Astrocyte of the hippocampus (primary cell): ENCODE measurements around the gene LRRC32.
A peak's percentile ranks its signal among the peaks of the same experiment; 100 is the strongest.

ENCODE experiments used
- DNase-seq: peaks from one replicate; pipeline ENCODE4 v3.0.0; 2011; ENCODE audit warnings: low read depth, low spot score

LRRC32 gene

DNA sequence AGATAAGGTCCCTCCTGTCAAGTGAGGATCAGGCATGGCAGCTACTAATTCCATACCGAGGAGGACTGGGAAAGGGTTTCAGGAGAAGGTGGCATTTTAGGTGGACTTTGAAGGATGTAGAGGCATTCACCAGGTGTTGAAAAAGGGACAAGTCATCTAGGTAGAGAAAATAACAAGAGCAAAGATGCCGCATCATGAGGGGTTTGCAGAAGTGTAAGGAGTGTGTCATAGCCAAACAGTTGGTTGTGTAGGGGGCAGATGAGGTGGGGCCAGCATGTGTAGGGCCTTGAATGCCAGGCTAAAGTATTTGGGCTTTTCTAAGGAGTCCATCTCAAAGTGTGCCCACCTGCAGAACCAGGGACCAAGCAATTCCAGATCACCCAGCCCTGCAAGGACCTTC, 11.6 kb upstream of the LRRC32 start:
- DNase-seq: no peak

DNA sequence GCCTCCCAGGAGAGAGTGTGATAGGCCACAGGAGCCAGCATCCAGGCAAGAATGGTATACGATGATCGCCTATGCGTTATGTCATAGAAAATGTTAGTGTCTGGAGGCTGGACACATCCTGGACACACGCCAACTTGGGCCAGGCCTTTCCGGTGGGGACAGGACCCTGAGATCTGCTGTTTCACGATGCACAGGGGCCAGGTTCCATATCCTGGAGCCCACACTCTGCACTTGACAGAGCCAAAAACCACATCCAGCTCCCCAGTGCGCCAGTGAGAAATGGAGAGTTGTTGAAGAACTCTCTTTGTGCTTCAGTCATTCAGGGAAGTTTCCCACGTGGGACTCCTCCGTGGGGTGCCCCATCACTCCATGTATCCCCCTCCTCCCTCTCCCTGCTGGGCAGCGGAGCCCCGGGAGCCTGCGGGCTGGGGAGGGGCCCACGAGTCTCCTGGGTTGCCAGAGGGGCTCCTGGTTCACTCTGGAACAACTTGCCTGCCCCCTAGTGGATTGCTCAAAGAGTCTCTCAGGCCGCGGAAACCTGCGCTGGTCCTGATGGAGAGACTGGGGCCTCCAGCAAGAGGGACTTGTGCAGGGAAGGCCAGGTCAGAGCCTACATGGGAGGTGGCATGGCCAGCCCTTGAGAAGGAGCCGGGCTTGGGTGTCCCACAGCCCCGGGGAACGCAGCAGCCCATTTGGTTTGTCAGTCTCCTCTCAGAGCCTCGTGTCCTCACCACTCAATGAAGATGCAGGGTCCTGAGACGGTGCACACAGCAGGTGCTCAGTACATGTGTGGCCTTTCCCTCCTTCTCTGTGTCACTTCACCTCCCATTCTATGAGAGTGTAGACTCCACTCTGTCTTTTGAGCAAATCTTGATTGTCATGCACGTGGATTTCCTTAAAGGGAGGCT, 10.2 kb upstream of the LRRC32 start:
- peak; percentile 82 for DNase-seq

DNA sequence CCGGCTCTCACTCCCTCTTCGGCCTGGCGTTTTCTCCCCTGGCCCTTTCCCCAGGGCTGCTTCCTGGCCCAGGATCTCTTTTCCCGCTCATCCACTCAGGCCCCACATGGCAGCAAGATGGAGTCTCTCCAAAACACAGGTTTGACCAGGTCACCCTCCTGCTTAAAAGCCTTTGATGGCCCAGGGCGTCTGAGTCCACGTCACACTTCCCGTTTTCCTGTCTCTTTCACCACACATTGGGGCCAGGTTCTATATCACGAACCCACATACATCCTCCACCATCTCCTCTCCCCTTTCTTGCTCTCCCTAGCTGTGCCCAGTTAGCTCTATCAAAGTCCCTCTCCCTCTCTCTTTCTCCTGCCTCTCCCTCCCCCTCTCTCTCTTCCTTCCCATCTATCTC, 7.8 kb upstream of the LRRC32 start:
- no peak for DNase-seq

DNA sequence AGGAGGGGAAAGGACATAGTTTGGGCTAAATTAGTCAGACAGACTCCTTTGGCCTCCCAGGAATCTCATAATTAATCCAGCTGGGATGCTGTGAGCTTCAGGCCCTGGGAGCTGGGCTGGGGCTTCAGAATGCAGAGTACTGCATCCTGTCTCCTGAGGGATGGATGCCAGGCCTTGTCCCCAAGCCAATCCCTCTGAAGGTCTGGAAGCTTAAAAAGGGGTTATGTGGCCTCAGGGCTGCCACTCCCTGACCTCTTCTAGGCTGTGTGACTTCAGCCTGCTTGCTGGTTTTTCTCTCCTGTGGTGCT, 6.9 kb upstream of the LRRC32 start:
- DNase-seq: no peak

DNA sequence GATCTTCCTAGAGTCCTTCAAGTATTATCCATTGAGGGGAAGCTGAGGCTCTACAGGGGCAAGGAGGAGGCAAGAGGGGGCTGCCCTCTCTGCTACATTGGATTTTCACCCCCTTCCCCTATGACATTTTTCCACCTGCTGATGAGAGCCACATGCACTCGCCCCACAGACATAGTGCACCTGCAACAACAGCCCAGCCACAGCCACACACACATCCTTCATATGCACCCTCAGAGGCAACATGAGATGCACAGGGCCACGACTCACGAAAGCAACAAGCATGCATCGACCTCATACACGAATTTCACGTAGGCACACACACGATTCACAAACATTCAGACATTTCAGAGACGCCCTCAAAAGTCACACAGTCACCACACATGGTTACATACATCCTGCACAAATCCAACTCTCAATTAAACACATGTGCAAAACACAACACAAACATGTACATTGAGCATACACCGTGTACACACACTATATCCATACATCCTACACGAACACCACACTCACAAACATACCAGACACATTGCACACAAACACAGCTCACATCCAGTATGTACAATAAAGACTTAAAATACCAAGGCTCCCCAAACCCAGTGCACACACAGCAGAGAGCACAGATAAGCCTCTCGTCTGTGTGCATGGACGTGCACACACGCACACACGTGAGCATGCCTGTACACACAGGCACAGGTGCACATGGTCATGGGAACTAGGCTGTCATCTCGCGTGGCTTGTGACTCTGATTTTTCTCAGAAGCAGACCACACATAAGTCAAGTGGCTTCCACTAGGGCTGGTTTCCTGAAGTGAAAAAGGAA, 6.3 kb upstream of the LRRC32 start:
- no peak for DNase-seq

DNA sequence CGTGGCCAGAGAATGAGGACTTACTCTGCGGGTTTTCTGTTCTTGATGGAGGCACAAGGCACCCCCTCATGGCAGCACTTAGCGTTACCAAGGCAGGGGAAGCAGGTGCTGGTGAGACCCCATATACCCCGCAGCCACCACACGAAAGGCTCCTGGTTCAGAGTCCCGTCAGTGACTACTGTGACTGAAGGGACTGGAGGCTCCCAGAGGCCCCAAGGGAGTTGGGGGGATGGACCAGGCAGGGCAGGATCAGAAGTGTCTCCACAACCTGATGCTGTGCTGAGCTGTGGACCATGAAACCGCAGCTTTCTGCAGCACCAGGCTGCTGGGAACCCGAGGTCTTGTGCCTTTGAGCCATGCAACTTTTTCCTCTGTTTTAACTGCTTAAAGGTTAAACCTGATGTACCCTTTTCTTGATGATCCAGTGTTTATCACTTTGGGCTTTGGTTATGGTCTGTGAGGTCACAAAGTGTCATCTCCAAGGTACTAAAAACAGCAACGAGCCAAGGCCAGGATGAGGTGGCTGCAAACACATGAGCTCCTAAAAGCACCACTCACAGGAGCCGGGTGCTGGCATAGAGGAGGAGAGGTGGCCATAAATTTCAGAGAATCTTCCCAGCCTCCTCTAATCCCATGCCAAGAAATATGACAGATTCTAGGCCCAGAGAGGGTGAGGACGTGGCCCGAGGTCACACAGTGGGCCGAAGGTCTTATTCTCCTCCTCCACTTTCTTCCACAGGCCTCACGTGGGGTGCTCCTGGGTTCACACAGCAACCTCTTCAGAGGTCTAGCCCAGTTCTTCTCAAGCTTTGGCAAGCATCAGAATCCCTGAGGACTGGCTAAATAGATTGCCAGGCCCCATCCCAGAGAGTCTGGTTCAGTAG, 4.2 kb upstream of the LRRC32 start:
- DNase-seq: no peak

DNA sequence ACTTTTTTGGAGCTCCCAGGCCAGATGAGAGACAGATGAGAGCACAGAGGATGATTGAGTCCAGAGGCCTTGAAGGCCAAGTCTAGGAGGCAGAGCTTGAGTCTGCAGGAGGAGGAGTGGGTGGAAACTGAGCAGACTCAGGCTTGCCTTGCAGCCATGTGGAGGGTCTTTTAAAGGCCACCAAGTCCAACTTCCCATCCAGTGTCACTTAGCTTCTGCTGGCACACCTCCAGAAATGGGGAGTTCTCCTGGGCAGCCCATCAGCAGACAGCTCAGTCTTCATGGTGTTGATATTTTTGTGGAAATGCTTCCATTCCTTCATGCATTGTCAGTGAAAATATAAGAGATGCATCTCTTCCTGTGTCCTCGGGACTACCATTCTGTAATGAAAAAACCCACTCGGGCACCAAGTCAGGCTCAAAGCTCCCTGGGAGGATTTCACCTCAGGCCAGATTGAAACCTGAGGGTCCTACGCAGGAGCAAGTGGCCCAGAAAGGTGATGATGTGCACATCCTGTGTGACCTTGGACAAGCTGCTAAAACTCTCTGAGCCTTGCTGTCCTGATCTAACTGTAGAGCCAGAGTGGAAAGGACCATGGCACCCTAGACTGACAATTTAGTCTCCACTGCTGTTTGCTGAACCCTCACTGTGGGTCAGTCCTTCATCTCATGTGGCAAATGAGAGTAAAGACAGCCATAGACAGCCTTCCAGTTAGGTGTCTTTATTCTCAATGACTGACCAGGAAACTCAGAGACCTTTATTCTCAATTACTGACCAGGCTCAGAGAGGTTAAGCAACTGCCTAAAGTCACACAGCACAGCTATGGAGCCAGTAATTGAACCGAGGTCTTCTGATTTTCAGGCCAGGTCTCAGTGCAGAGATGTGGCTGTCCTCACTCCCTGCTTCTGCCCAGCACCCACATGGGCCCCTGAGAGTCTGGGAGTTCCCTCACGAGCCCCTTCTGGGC, 2.9 kb upstream of the LRRC32 start:
- no peak for DNase-seq

DNA sequence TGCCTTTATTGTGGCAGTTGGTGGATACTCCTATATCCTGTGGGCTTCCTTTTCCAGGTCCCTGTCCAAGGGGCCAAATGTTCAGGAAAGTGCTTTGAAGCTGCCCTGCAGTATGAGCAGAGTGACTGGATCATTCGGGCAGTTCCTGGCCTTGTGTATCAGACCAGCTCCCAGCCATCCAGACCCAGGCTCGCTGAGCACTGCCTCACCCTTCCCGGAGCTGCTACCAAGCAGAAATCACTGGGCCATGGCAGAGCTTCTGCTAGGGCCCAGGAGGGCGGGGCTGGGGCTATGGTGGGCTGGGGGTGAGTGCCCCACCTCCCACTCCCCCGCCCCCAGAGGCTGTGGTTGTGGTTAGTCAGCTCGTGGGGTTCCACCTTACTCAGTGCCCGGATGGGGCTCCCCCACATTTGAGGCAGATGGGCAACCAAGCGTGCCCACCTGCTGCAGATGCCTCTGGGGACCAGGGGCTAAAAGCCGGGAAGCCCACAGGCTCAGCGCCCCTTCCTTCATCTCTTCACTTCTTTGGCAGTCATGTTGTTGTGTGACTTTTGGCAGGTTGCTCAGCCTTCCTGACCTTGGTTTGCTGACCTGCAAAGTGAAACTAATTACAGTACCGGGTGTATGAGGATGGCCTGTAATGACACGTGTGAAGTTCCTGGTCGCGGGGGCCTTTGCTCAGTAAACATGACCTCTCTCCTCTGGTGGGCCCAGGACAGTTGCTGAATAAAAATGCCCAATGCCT, 2.1 kb upstream of the LRRC32 start:
- DNase-seq: no peak

DNA sequence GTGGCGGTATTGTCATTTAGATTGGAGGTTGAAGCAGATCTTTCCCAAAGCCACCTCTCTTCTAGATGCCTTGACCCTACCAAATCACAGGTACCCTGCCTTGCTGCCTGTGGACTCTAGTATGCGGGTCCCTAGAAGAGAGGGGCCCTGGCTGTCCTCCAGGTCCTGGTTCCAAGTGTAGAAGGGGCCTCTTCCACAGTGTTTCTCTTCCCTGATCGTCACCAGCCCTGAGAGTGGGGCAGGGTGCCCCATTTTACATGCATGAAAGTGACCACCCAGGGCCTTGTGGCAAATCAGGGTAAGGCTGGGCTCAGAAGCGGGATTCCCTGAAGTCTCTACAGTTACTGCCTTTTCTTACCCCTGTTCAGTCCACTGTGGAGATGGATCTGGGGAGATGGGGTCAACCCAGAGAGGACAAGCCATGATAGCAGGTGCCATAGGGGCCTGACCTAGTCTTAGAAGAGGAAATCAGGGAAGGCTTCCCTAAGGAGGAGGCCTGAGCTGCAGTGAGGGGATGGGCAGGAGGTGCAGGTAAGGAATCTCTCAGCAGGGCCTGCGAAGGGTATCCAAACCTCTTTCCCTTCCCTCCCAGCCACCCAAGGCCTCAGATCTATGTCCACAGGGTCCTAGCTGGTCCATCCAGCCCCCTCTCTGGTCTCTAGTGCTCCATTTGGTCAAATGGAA, 1.2 kb upstream of the LRRC32 start:
- no peak for DNase-seq

DNA sequence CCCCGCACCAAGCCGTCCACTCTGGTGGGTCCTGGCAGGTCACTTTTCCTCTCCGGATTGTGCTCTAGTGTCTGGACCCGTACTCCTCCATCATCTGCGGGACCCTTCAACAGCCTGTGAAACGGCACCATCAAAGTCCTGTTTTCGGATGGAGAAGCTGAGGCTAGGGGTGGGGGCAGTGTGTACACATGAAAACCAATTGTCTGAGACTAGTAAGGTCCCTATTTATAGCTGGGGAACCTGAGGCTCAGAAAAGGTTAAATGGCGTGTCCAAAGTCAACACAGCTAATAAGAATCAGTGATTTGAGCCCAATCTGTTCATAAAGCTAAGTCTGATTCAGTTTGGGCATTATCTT, 668 bp upstream of the LRRC32 start:
- no peak for DNase-seq

DNA sequence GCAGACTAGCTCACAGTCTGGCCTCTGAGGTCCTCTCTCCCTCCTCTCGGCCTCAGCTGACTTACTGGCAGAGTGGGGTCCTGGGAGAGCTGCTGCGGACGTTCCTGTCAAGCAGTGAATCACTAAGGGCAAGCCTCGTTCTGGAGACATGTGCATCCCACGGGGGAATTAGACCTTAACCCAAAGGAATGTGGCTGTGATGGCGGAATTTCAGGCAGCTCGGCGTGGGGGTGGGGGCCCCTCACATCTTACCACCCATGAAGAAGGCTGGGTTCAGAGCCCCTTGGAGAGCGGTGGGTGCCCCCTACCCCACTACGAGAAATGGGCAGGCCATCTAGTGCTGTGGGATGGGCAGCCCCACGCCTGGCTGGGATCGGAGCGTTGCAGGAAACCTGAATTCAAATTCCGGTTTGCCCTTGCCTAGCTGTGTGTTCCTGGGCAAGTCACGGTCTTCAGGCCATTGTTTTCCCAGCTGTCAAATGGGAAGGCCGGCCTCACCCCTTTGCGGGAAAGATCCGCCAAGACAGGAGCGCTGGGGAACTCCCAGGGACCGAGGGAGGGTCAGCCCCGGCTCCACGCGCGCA, 554 bp downstream of the LRRC32 start:
- DNase-seq: peak; percentile 84

DNA sequence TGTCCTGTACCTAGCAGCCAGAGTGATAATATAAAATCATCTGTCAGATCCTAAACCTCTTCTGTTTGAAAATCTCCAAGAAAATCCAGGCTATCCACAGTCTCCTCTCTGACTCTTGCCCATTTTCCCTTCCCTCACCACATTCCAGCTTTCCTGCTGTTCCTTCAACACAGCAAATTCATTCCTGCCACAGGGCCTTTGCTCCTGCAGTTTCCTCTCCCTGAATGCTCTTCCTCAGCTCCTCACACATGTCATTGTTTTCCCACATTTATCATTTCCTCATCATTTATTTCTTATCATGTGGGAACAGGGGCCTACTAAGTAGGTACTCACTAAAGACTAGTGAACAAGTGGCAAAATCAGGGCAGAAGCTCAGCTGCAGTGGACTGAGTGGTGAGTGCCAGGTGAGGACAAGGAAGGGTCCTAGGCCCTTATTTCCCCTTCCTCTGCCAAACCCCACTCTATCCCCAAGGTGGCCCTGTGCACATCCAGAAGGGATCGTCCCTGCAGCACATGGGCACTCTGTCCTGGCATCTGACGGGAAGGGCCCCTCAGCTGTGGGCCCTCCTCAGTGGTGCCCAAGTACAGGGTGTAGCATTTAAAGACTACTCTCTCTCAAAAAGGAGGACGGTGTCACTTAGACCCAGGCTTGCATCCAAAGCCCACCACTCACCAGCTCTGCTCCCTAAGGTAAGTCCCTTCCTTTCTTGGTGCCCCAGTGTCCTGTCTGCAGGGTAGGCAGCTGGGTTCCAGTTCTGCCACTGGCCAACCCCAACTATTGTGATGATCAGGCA, 2.0 kb downstream of the LRRC32 start:
- DNase-seq: no peak

DNA sequence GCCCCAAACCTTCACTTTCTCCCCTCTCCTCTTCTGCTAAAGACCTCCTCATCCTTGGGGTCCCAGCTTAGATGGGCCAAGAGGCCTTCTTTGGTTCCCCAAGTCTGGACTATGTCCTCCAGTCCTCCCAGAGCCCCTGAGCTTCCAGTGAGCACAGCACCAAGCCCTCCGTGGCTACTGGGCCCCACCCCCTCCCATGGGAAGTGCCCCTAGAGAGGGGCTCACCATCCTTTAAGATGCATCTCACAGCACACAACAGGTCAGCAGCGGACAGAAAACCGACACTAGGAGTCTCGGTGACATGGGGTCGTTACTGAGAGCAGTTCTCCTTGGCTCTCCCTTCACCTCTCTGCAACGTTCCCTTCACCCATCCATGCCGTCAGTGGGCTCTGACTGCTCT, 2.7 kb downstream of the LRRC32 start:
- no peak for DNase-seq

DNA sequence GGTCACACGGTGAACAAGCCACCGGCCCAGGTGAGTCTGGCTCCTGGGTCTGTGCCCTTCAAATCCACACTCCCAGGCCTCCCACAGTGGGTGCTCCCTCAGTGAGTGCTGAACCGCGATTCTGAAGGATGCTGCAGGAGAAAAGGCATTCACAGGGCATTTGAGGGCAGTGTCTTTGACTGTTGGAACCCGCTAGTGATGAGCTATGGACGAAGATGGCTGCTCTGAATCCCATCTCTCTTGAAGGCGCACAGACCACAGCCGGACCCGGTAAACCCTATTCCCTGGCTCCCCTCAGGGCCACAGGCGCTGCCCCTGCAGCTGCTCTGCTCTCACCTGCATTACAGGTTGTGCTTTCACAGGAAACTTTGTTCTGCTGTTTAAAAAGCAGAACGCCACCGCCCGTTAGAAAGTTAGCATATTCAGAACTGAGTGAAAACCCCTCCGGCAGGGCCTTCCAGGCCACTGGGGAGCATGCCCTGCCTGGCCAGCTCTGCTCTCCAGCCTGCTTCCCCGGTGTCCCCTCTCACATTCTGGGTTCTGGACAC, 3.2 kb downstream of the LRRC32 start:
- DNase-seq: no peak

DNA sequence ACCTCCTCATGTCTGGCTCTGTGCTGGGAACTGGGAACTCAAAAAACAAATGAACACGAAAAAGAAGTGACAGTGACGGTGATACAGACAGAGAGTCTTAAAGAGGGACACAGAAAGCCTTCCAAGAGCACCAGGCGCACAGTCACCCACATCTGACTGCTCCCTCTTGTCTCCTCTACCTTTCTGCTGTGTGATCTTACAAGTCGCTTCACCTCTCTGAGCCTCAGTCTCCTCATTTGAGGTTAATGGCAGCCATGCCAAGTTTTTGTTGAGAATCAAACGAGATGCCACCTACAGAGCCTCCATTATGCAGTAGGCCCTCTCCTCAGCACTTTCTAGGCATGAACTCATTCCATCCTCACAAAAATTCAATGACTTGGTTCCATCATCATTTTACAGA, 3.7 kb downstream of the LRRC32 start:
- DNase-seq: no peak

DNA sequence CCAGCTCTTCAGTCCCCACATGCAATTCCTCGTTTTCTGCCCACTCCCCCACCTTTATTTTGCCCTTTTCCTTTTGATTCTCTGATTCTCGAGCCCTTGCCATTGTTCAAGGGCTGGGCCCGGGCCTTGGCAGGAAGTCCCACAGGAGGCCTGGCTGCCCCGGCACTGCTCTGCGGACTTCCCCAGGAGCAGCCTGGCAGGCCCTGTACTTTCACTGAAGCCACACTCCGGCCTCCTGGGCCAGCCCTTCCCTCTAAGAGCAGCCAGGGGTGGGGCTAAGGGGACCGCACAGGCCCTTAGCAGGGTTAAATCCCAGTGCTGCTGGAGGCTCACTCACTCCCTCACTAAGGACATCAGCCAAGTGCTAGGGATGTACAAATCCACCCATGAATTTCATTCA, 4.1 kb downstream of the LRRC32 start:
- DNase-seq: peak; percentile 67

DNA sequence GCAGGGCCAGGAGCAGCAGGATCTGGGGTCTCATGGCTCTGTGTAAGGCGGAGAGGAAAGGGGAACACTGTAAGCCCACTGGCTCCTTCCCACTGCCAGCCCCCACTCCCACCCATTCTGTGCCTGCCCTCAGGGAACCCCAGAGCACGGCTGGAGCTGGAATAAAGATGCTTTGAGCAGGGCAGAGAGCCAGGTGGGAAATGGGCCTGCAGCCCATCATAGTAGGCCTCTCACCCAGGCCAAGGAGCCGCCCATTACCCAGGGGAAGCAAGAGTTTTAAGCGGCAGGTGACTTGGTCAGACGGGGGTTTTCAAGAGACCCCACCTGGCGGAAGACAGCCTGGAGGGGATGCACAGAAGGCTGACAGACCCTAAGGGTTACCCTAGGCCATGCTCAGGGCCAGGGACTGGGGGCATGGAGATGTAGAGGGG, 4.6 kb downstream of the LRRC32 start:
- DNase-seq: no peak

DNA sequence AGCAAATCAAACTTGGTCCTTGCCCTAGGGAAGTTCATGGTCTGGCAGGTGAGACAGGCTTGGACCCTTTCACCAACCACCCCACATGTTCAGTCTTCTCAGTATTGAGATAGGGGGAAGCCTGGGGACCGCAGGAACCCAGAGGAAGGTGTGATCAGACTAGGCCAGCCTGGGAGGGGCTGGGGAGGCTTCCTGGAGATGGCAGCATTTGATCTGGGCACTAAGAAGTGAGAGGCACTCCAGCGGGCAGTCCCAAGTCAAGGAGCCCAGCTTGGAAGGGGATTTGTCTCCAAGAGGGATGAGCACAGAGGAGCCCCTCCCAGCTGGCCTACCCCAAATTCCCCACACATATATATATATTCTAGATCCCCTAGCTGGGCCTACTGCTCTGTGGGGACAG, 5.4 kb downstream of the LRRC32 start:
- DNase-seq: no peak
